Measurements from ENCODE around the gene RHOA.

DNA sequence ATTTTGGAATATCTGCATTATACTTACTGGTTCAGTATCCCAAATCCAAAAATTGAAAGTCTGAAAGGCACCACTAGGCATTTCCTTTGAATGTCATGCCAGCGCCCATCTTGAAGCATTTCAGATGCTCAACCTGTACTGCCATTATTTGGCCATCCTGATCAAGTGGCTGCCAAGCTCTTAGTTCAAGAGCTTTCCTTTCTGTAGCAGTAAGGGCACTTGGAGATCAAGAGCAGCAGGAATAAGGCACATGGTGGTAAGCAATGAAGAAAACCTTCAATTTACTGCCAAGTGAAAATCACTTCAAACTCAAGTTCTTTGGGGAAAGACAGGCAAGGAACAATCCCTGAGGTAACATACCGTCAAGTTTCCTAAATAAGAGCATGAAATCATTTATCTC, 10.0 kb downstream of the RHOA start:
- TF ChIP-seq, protein P1, sequence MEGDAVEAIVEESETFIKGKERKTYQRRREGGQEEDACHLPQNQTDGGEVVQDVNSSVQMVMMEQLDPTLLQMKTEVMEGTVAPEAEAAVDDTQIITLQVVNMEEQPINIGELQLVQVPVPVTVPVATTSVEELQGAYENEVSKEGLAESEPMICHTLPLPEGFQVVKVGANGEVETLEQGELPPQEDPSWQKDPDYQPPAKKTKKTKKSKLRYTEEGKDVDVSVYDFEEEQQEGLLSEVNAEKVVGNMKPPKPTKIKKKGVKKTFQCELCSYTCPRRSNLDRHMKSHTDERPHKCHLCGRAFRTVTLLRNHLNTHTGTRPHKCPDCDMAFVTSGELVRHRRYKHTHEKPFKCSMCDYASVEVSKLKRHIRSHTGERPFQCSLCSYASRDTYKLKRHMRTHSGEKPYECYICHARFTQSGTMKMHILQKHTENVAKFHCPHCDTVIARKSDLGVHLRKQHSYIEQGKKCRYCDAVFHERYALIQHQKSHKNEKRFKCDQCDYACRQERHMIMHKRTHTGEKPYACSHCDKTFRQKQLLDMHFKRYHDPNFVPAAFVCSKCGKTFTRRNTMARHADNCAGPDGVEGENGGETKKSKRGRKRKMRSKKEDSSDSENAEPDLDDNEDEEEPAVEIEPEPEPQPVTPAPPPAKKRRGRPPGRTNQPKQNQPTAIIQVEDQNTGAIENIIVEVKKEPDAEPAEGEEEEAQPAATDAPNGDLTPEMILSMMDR (conservative IDR thresholded peaks at IDR 0.05 in 1 of 2, IDR thresholded peaks at IDR 0.05 in 1 of 2; ENCODE audit: low read depth in 1 of 2, low read length in 2 of 2) = no peak
- no peak for TF ChIP-seq EZH2 (IDR thresholded peaks at IDR 0.05; ENCODE audit: low read length, missing control alignments)

Data from fibroblast of lung (primary cell).